T follicular helper cell (primary cell): ENCODE results near the gene OR1Q1.
"Not testable (repeated sequence)": the region's sequence is repeated elsewhere in the genome, so short reads cannot be mapped to it uniquely, and the experiment has no call there.

Experiments used
- DNase-seq: peaks from one replicate; pipeline ENCODE4 v3.0.0-alpha.2; 2020; ENCODE audit warnings: low read depth
- total RNA-seq, 2 experiments: gene quantifications; one replicate each; lab custom pipeline; 2026; lab: John Stamatoyannopoulos, UW

The OR1Q1 gene, protein sequence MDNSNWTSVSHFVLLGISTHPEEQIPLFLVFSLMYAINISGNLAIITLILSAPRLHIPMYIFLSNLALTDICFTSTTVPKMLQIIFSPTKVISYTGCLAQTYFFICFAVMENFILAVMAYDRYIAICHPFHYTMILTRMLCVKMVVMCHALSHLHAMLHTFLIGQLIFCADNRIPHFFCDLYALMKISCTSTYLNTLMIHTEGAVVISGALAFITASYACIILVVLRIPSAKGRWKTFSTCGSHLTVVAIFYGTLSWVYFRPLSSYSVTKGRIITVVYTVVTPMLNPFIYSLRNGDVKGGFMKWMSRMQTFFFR
- 0 to 0.12 reads per million in 2 experiments for total RNA-seq

DNA sequence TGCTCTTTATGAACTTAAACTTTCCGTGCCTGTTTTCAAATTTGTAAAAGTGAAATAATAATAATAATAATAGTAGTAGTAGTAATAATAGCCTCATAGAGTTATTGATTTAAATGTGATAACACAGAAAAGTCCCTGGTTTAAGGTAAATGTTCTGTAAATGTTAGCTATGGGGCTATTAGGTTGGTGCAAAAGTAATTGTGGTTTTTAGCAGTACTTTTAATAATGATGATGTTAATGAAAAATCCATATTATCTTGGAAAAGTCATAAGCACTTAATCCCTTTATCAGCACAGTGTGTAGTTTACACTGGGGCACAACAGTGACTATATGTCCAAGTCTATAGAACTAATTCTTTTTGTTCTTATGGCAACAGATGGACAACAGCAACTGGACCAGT is at the start of gene OR1Q1:
TSS of gene OR1Q1 (plus strand) at position 377 of the 400 bp plus-strand sequence. CDS start at position 377, 0 bp downstream.
- DNase-seq = no peak

DNA sequence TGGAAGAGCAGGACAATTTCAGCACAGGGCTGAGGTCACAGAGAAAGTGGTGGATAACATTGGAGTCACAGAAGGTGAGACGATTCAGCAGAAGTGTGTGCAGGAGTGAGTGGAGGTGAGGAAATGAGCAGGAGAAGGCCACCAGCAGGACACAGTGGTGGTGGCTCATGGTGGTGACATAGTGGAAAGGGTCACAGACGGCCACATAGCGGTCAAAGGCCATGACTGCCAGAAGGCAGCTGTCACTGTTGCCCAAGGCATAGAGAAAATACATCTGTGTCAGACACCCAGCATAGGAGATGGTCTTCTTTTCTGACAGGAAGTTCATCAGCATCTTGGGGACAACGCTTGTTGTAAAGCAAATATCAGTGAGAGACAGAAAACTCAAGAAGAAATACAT is 46.6 kb upstream of the OR1Q1 start:
- DNase-seq = no peak

DNA sequence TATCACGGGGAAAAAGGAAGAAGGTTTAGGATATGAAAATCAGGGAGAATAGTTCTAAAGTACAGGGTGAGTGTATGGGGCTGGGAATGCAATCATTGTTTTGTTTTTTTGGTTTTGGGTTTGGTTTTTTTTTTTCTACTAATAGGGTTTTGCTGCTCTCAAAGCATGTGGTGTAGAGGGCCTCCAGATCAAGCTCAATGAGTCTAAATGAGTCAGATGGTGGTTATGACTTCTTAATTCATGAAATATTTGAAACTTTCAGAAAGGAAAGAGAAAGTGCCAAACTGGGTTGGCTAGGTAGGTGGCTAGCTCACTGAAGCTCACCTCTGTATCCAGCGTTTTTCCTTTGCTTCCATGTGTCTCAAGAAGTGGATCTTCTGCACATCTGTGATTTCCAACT is 42.1 kb upstream of the OR1Q1 start:
- DNase-seq = no peak

DNA sequence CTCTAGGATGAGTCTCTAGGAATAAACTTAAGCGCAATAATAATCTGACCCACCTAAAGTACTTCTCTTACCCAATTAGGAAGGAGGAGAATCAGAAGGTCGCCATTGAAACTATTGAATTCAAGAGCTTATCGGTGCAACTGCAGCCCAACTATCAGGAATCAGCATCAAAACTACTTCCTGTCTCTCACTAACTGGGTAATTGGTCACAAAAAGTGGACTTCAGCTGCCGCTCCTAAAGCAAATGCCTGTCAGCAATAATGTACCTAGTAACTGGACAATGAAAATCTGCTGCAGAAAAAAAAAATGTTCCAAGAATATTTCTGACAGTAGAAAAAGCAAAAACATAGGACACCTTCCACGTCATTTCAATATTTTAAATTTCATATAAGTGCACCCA is 34.7 kb upstream of the OR1Q1 start:
- no peak for DNase-seq

DNA sequence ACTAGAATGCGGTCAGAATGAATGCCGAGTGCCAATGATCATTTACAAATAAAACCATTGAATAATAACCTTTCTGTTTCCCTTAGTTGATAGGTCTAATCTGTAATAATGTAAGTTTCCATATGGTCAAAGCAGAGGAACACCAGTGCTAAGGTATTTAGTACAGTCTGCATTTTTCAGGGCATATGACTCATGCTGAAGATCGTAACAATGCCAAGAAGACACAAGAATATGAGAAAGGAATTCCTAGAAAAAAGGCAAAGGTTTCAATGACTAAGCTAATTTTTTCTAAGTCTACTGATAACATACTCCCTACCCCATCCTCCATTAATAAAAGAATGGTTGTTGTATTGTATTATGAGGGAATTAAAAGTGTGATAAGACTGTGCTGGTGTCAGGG is 34.2 kb upstream of the OR1Q1 start:
- DNase-seq = no peak

DNA sequence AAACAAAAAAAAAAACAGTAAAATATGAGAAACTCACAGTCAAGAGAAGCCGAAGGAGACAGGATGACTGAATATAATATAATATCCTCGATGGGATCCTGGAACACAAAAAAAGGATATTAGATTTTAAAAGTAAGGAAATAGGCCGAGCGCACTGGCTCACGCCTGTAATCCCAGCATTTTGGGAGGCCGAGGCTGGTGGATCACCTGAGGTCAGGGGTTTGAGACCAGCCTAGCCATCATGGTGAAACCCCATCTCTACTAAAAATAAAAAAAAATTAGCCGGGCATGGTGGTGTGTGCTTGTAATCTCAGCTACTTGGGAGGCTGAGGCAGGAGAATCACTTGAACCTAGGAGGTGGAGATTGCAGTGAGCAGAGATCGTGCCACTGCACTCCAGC is 31.3 kb upstream of the OR1Q1 start, which contains the start of gene OR1L8:
TSS of gene OR1L8 (minus strand) at position 101 of the 400 bp plus-strand sequence. CDS start 14,907 bp downstream, outside the sequence.
- DNase-seq = not testable (repeated sequence)

DNA sequence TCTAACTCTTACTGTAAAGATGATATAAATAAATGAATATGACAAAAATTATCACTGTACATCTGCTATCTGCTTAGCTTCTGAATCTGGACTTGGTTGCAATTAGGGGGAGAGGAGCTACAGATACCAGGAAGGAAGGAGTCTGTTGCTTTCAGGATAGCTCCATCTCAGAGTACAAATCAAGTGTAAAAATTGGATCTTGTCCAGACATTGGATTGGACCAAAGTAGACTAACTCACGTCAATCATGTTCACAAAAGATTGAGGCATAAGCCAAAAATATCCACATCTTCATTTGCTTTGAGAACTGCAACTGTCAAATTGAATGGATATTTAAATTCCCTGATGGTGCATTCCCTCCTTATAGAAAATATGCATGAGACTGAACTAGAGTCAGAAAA is 8.8 kb upstream of the OR1Q1 start:
- DNase-seq = no peak

DNA sequence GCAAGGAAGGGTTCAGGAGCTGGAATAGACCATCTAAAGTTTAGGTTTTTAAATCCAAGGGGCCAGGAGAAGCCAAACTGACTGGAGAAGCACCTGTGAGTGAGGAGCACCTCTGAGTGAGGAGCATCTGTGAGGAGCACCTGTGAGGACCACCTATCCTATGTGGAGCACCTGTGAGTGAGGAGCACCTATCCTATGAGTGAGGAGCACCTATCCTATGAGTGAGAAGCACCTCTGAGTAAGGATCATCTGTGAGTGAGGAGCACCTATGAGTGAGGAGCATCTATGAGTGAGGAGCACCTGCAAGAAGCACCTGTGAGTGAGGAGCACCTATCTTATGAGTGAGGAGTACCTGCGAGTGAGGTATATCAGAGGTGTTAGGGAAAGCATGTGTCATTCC is 8.0 kb upstream of the OR1Q1 start:
- no peak for DNase-seq

DNA sequence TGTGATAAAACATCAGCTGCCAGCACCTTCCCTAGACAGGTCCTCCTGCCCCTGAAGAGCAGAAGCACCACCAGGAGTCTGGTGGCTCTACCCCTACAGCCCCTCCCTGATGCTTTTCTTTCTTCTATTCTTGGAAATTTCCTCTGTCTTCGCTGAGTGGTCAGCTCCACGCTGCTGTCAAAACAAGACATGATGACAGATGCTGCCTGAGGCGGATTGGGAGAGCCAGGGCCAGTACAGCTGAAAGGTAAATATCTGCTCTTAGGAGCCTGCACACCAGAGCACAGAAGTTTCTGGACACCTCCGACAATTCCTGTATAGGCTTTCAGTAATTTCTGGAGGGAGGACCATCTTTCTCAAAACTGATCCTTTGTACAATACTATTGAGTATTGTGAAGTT is 4.7 kb upstream of the OR1Q1 start:
- no peak for DNase-seq

DNA sequence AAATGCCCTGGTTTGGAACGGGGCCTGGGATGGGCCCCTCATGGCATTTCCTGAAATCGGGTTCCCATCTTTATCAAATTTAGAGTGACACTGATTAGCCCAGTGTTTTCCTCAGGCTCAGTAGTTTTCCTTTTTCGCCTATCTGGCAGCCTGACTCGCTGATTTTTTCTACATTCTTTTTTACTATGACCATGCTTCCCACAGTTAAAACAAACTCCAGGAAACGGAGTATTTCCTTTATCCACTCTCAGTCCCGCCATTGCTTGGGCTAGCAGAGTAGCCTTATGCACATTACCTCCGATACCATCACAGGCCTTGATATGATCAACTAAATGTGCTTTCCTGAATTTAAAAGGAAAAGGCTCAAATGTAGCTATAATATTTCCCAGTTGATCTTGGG is 5.5 kb downstream of the OR1Q1 start:
- DNase-seq = no peak

DNA sequence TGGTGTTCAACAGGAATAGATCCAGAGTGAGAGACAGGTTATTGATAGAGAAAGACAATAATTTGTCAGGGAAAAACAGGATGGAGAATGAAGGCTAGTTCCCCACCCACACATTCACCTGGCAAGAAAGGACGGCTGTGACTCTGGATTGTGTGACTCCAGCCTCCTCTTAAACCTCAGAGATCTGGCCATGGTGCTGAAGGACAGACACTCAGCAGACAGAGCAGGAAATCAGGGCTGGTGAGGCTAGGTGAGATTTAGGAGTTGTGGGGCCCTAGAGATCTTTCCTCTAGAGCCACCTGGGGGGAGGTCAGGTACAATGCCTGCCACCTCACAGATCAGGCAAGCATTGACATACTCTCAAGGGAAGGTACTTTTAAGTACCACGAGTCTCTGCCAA is 27.7 kb downstream of the OR1Q1 start:
- DNase-seq = no peak

DNA sequence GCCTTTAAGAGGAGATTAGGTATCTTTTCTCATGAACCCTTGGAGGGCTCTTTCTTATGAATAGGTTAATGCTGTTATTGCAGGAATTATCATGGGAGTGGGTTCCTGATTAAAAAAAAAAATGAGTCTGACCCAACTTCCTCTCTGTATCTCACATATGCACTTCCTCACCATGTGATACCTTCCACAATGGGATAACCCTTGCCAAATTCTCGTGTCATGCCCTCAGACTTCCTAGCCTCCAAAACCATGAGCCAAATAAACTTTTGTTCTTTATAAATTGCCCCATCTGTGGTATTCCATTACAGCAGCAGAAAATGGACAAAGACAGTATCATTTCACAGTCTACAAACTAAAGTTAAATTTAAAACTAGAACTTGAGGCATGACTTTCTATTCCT is 41.8 kb downstream of the OR1Q1 start:
- no peak for DNase-seq

DNA sequence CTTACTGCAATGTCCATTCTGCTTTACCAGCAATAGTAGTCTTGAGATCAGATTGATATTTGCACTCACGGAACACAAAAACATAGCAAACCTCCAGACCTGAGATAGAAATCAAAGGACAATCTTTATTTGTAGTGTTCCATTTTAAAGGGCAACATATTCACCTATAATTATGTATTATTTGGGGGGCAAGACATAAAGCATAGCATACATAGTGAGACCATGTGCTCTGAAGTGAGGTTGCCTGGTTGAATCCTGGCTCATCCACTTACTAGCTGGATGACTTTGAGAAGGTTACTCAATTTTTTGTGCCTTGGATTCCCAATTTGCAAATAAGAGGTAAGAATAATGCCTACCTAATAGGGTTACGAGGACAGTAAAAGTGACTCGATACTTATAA is 43.0 kb downstream of the OR1Q1 start, which contains the start of gene OR1B1:
TSS of gene OR1B1 (minus strand) at position 101 of the 400 bp plus-strand sequence.
- no peak for DNase-seq

DNA sequence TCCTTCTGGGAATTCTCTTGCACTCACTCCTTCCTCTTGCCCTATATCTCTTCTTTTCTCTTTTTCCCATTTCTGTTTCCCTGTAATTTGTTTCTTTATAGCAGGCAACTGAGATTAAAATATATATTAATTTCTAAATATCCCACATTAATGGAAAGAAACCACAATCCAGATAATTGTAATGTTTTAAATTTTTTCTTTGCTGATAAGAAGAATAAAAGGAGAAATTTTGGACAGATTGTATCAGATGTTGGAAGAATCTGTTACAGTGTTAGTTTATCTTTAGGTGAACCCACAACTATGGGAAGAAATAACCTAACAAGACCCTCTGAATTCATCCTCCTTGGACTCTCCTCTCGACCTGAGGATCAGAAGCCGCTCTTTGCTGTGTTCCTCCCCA is 46.9 kb downstream of the OR1Q1 start, which contains the start of gene OR1L1:
TSS of gene OR1L1 (plus strand) at position 301 of the 400 bp plus-strand sequence. CDS start at position 301, 0 bp downstream.
- DNase-seq = no peak
